ENCODE measurements around the gene SLC25A26.

Gene SLC25A26

DNA sequence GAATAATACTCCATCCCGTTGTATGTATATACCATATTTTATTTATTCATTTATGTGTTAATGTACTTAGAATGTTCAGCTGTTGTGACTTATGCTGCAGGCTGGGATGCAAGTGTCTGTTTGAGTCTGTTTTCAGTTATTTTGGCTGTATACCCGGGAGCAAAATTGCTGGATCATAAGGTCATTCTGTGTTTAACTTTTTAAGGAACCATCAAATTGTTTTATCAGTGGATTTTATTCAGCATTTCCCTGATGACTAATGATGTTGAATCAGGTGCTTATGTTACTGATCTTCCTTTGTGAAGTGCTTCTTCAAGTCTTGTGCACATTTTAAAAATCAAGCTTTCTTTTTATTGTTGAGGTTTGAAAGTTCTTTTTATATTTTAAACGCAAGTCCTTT lies 118.1 kb downstream of the SLC25A26 start:
- DNase-seq = no peak

DNA sequence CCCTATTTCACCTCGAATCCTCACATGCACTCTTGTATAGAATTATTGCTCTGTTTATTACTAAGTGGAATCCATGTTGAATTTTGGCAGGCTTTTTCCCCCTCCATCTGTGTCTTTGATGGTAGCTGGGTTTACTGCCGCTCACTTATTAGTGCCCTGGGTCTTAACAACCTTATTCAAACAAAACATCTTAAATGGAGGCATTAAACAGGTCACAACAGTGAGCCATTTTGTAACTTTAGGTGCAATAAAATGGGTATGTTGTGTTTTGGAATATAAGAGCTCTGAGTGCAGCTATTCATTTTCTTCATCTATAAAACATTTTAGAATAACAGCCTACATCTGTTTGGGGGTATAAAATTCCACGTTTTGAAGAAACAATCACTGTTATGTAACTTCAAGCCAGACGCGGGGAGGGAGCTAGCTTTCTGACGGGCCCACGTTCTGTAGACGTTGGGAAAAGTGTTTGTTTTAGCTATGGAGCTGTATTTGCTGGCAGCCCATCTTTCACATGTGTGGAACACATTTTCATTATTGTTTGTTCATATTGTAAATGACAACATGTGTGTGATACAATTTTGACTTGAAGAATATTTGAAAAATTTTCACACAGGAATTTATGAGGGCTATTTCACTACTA lies 122.0 kb downstream of the SLC25A26 start:
- no peak for DNase-seq

GRCh38 chr3:66344391-66344811 lies 123.6 kb downstream of the SLC25A26 start:
- DNase-seq = no peak

GRCh38 chr3:66344848-66345578 lies 124.2 kb downstream of the SLC25A26 start:
- DNase-seq = no peak

- no peak for DNase-seq
Measured at GRCh38 chr3:66348704-66349103, 127.9 kb downstream of the SLC25A26 start.

DNA sequence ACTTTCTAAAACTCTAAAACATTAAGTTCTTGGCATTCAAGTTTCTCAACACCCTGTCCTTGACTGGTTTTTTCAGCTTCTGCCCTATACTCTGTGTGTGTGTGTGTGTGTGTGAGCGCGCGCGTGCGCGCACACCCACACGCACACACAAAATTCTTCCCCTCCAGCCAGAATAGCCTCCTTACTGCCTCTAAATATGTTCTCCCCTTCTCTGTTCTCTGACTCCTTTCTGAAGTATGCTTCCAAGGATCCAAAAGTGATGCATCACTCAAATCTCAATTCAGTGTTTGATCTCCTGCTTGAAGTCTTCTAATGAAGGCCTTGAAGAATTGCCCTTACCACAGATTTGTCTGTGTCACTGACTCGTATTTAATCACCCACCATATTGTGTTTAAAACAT lies 129.8 kb downstream of the SLC25A26 start:
- DNase-seq = no peak

GRCh38 chr3:66353039-66353438 lies 132.2 kb downstream of the SLC25A26 start:
- no peak for DNase-seq

DNA sequence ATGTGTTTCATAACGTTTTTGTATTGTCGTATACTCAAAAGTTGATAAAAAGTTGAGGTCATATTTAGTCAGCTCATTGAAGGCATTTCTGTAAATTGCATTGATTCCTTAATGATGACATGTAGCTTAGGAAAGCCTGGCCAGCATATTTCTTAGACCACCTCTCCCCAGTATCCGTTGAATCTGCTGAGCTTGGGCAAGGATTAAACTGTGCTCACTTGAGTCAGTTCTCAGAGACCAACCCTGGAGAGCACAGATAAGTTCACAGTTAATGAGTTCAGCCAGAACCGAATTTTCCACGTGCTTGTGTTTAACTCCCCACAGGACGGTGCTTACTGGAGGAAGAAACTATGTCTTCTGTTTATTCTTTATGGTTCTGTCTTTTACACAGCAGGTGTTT lies 132.7 kb downstream of the SLC25A26 start:
- DNase-seq = no peak

DNA sequence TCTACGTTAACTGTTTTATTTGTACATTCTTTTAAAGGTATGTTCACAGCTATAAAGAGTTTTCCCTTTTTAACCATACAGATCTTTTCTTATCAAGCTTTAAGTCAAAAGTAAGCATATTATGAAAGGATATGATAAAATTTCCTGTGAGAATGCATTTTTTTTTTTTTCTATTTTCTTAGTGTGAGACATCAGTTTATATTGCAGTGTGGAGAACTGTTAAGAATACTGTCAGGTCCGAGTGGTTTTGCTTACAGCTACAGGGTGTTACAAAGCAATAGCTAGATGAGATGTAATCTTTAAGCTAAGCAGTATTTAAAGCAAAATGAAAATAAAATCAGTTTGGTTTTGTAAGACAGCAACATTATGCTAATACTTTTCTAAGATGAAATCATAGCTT lies 133.2 kb downstream of the SLC25A26 start:
- no peak for DNase-seq

DNA sequence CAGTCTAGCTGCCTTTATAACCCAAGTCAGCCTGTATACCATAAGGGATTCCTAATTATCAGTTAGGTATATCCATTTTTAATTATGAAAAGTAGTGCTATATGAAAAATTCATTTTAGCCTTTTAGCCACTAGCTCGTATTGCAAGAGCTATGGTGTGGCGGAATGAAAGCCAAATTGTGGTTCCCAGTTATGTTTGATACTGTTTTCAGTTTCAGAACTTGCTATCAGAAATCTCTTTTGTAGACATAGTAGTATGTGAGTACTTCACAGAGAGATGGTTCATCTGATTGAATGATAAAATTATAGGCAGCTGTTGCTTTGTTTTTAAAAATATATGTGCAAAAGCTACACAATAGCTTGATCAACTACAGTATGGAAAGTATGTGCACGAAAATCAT lies 134.6 kb downstream of the SLC25A26 start:
- no peak for DNase-seq

DNA sequence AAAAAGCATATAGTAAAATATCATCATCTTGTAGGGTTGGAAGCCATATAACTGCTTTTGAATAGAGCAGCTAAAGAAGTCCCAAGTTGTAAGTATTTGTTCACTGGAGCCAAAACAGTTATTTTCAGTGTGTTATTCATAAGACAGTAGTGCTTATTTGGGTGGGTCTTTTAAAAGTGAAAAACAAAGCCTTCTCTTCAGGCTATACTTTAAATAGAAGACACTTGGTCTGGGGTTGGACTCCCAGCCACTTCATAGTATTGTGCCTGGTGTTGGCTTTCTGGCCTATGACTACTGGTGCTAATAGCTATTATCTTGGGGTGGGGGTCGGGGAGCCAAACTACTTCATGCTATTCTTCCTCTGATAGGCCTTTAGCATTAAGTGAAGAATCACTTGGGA lies 135.2 kb downstream of the SLC25A26 start:
- no peak for DNase-seq

DNA sequence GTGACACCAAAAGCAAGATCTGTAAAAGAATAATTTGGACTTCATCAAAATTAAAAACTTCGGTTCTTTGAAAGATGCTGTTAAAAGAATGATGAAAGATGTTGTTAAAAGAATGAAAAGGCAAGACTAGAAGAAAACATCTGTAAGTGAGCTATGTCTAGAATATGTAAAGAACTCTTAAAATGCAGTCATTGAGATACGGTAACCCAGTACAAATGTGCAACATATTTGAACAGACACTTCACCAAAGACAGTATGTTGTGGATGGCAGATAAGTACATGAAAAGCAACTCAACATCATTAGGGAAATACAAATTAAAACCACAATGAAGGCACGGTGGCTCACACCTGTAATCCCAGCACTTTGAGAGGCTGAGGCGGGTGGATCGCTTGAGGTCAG lies 140.6 kb downstream of the SLC25A26 start:
- DNase-seq = no peak

- no peak for DNase-seq
Measured at GRCh38 chr3:66362541-66362941, 141.7 kb downstream of the SLC25A26 start.

DNA sequence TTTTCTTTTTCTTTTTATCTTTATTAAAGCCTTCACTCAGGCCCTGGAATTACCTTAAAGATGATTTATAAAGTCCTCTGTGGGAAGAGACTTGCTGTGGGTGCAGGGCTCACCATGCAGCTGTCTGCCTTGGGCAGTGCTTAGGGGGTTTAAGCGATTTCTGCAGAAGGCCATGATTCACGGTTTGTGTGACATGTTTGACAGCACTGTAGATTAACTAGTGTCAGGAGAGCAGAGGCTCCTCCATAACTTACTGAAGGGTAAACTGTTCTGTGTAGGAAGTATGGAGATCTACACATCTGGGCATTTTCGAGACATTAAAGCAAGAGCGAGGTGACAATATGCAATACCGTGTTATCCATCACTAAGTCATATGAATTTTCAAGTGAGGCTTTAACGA lies 142.3 kb downstream of the SLC25A26 start:
- no peak for DNase-seq

- no peak for DNase-seq
Measured at GRCh38 chr3:66365080-66365479, 144.3 kb downstream of the SLC25A26 start.

DNA sequence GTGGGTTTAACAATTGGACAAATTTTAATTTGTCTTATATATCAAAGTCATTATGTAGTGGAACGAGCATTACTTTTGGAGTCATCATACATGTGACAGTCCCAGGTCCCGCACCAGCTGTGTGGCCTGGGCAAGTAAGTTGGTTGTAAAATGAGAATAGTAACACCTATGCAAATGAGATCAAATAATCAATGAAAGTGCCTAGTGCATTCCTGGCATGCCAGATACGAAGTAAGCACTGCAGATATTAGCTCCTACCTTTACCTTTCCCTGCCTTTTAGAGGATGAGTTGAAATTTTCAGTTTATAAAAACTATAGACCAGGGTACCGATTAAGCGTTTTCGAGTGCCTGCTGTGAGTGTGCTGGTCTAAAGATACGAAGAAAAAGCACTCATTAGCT lies 145.9 kb downstream of the SLC25A26 start:
- DNase-seq = no peak

DNA sequence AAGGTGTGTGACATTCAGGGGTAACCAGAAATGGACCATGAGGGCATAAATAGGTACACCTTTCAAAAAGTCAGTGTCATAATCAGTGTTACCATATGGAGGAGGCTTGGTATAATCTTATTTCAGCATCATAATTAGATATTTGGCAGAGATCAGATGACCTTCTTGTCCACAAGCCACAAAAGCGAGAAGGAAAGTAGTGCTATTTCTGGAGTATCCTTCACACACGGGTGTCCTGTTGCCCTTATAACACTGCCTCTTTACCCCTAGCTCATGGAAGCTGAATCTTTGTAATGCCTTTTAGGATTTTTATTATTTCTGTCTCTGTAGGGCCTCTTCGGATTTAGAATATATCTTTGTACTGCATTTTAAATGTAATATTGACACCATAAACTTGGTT lies 147.2 kb downstream of the SLC25A26 start:
- DNase-seq = no peak

DNA sequence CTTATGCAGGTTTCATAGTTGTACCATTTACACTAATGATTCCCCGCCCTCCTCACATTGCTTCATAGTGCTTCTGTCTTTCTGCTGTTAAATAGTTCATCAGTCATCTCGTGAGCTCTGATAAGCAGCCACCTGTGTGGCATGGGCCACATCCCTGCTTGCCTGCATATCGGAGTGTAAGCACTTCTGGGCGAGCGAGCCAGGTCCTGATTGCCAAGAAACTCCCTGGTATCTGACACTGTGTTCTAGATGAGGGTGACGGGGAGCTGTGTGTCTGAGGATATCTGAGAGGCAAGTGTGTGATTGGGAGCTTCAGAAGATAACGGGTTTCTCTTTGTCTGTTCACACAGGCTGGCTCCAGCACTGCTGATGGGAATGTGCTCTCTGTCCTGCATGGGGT lies 149.4 kb downstream of the SLC25A26 start:
- no peak for DNase-seq

DNA sequence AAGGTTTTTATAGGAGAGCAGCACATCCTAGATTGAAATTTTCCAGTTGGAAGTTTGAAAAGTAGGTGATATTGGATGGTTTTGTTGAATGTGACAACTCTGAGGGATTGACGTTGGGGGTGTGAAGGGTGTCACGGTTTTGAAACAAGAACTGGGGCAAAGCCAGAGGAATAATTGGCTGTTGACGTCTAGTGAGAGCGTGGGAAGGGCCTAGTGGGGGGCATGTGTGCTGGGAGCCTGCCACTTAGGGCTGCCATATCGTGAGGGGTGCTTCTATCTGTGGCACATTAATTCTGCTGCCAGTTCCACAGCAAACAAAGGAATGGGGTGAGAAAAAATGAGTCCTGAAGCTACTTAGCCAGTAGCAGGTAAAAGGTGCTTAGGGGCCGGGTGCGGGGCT lies 150.6 kb downstream of the SLC25A26 start:
- DNase-seq = no peak

GRCh38 chr3:66372681-66373350 lies 152.0 kb downstream of the SLC25A26 start:
- peak; percentile 8 for DNase-seq

DNA sequence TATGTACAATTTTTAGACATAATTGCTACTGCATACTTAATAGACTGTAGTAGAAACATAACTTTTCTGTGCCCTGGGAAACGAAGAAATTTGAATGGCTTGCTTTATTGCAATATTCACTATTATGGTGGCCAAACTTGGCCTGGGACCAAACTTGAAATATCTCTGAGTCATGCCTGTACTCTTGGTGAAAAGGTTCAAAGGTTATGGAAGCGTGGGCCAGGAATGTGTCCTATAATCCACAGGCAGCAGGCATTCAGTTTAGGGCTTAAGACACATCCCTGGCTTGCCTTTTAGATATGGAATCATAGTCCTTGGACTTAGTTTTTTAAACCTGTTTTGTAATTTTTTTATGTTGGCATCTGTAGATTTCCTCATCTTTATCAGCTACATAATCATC lies 155.8 kb downstream of the SLC25A26 start:
- no peak for DNase-seq

DNA sequence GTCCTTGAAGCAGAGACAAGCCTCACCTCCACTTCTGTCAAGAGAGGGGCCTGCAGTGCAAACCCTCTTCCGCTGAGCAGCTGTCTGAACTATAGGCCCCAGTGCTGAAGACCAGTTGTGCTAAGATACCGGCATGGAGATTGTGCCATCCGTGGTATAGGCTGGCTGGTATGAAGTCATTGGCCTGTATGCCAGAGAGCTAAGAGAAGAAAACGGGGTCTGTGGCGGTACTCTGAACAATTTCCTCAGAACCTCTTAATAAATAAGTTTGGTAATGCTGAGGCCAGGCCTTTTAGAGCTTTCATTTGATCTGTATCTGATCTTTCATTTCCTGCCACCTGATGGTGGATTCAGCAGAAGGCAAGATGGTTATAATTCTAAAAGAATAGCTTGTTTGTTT lies 157.0 kb downstream of the SLC25A26 start:
- no peak for DNase-seq

DNA sequence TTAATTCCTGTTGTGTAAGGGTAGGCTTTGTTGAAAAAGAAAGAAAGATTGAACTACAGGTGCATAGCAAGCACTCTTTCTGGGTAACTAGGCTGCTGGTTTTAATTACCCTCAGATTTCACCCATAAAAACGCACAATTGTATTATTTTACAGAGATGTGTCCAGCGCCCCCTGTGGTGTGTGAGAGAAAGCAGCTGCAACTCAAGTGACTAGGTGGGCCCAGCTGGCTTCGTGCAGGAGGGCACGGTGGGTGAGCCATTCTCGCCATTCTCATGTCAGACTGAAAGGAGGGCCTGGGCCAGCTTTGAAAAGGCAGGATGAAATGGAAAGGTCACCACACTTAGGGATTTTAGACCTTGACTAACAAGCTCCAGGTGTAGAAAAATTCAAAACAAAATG lies 157.5 kb downstream of the SLC25A26 start:
- no peak for DNase-seq

GRCh38 chr3:66379565-66379964 lies 158.8 kb downstream of the SLC25A26 start:
- no peak for DNase-seq

Measured in NCI-H2227 treated with DMSO at 0.1 percent for 48 hours (cell line).